K562 (cell line): ENCODE data around the gene QKI. TPM values are rescaled to one million over a fixed set of nuclear protein-coding genes. Genes with fewer than 3 reads are reported as not detected.

Experiments
- ATAC-seq: fragments of 200-7000 bp; cut with Tn5 transposase; 3 replicates; pipeline ENCODE4 v1.9.1; 2020; ENCODE audit warnings: moderate library complexity
- BruUV-seq: library from RNA; stranded (reverse); fragments of 400-500 nt; replicated peaks from 2 replicates; lab custom pipeline; 2021; lab: Mats Ljungman, UMichigan
- CTCF ChIA-PET: fragments of 300-600 bp; formaldehyde crosslinking; extraction: SDS; loops from one replicate; lab custom pipeline; 2021; ENCODE audit warnings: low intra/inter-chr PET ratio; lab: Yijun Ruan, JAX
- POLR2A ChIA-PET: fragments of 300-600, 350-650 bp; sonication (Branson Sonifier 250); formaldehyde crosslinking; extraction: SDS; loops from one replicate; lab custom pipeline; 2021; ENCODE audit warnings: antibody characterized with exemption, inconsistent platforms; lab: Yijun Ruan, JAX
- DNase-seq, 4 experiments: peaks; one replicate each; pipeline versions ENCODE4 v3.0.0 to v3.0.0-alpha.2; 2011 to 2018; ENCODE audit warnings: low spot score in 3 of 4, mixed read lengths in 3 of 4; ENCODE audit errors: extremely low read depth in 1 of 4
- FAIRE-seq: peaks from 2 replicates; lab custom pipeline; 2011; peaks lifted over from hg19 to GRCh38; lab: Jason Lieb, UNC
- H2AFZ ChIP-seq: 2 replicates; pipeline ENCODE4 v1.6.0; 2011; ENCODE audit warnings: low read depth, low read length, control low read depth, inconsistent platforms
- H3K27ac ChIP-seq: fragments of 200-600 bp; 3 replicates; pipeline ENCODE4 v1.8.0; 2011; ENCODE audit warnings: low read depth, mild to moderate bottlenecking, control low read depth, inconsistent platforms, low read length, moderate library complexity, mixed read lengths; ENCODE audit errors: extremely low read depth
- H3K27me3 ChIP-seq, 2 experiments: fragments of 300-600 bp in 1 of 2; 2 replicates in 1 of 2; 3 replicates in 1 of 2; pipeline versions ENCODE4 v1.6.0 to v1.8.0; 2011; ENCODE audit warnings: inconsistent platforms in 2 of 2, low read length in 2 of 2, mild to moderate bottlenecking in 1 of 2, mixed read lengths in 1 of 2, moderate library complexity in 1 of 2; ENCODE audit not compliant: control insufficient read depth in 2 of 2, insufficient read depth in 2 of 2
- H3K36me3 ChIP-seq: fragments of 300-600 bp; 3 replicates; pipeline ENCODE4 v1.8.0; 2011; ENCODE audit warnings: mild to moderate bottlenecking, low read length, inconsistent platforms; ENCODE audit not compliant: control insufficient read depth, insufficient read depth
- H3K4me1 ChIP-seq, 2 experiments: fragments of 200-600 bp in 1 of 2; replicated peaks in 1 of 2; 2 replicates in 1 of 2; 3 replicates in 1 of 2; pipeline versions ENCODE4 v1.5.1 to v1.8.0; 2011; ENCODE audit warnings: inconsistent platforms in 2 of 2, low read length in 2 of 2, mild to moderate bottlenecking in 1 of 2, mixed read lengths in 1 of 2, moderate library complexity in 1 of 2; ENCODE audit not compliant: control insufficient read depth in 2 of 2, insufficient read depth in 2 of 2
- H3K4me2 ChIP-seq: 2 replicates; pipeline ENCODE4 v1.6.1; 2011; ENCODE audit warnings: low read length, control low read depth, inconsistent platforms, mixed read lengths; ENCODE audit not compliant: insufficient read depth
- H3K4me3 ChIP-seq: fragments of 200-600 bp; sonication (generic), shearing (Covaris generic); 2 replicates; pipeline ENCODE4 v1.5.1; 2016; ENCODE audit warnings: control low read depth, inconsistent platforms
- H3K79me2 ChIP-seq: fragments of 200-600 bp; 3 replicates; pipeline ENCODE4 v1.8.0; 2011; ENCODE audit warnings: low read length, inconsistent platforms; ENCODE audit not compliant: control insufficient read depth, insufficient read depth
- H3K9ac ChIP-seq, 2 experiments: 2 replicates each; pipeline versions ENCODE4 v1.6.0 to v1.6.1; 2011; ENCODE audit warnings: low read depth in 2 of 2, low read length in 2 of 2, control low read depth in 1 of 2, inconsistent platforms in 1 of 2, mild to moderate bottlenecking in 1 of 2, mixed read lengths in 1 of 2; ENCODE audit not compliant: insufficient read depth in 1 of 2
- H3K9me1 ChIP-seq: one replicate; pipeline ENCODE4 v1.6.0; 2011; ENCODE audit warnings: inconsistent platforms, mild to moderate bottlenecking, low read length, moderate library complexity; ENCODE audit not compliant: control insufficient read depth, insufficient read depth
- H3K9me3 ChIP-seq: replicated peaks from 2 replicates; pipeline ENCODE4 v1.5.1; 2011; ENCODE audit warnings: low read depth, low read length, inconsistent platforms; ENCODE audit not compliant: control insufficient read depth, insufficient read depth
- H4K20me1 ChIP-seq: replicated peaks from 2 replicates; pipeline ENCODE4 v1.6.1; 2011; ENCODE audit warnings: low read length, inconsistent platforms, mixed read lengths; ENCODE audit not compliant: control insufficient read depth, insufficient read depth
- MAFK ChIP-seq: IDR thresholded peaks from 2 replicates; pipeline ENCODE4 v1.6.1; 2011; ENCODE audit warnings: low read length, improper control_type of control experiment
- NBN ChIP-seq: fragments of 450-650 bp; IDR thresholded peaks from 2 replicates; pipeline ENCODE4 v1.6.1; 2016; ENCODE audit warnings: low read depth, mild to moderate bottlenecking
- PYGO2 ChIP-seq: fragments of 450-650 bp; IDR thresholded peaks from 2 replicates; pipeline ENCODE4 v1.6.1; 2016; ENCODE audit warnings: mild to moderate bottlenecking, missing genetic modification characterization, moderate library complexity, missing compliant biosample characterization
- USF2 ChIP-seq: sonication (generic); formaldehyde crosslinking; IDR thresholded peaks from 2 replicates; pipeline ENCODE4 v1.5.0; 2020; ENCODE audit warnings: missing genetic modification reagents
- WGBS: fragments of 100-300 bp; shearing (Covaris generic); methylation state at CpG from one replicate; pipeline ENCODE4 v1.1.6; 2016; ENCODE audit warnings: low coverage, mixed read lengths; ENCODE audit not compliant: insufficient coverage; ENCODE audit errors: missing lambda C conversion rate; 5-methylcytosine and 5-hydroxymethylcytosine counted together
- in situ Hi-C: fragments of 300-500 bp; cut with MboI; formaldehyde crosslinking; loops from 4 replicates; pipeline ENCODE4 v1.15.0; 2018; ENCODE audit warnings: inconsistent platforms, mixed read lengths
- intact Hi-C: fragments of 100-400 bp; cut with micrococcal nuclease; formaldehyde crosslinking; loops from 2 replicates; pipeline ENCODE4 v1.14.2; 2022
- polyA plus RNA-seq, 8 experiments: library from polyadenylated mRNA; depleted of rRNA in 4 of 8; stranded (reverse) in 5 of 8; unstranded in 3 of 8; fragments of >200 nt; fragmentation: Nextera tagmentation in 2 of 8; fragmentation: Illumina TruSeq in 1 of 8; extraction: Ambion mirVana in 2 of 8; extraction: Trizol in 1 of 8; gene quantifications; 2 replicates each; pipeline versions ENCODE4 v1.2.1 to v1.2.3, GENCODE V29; 2011 to 2014; ENCODE audit warnings: inconsistent platforms in 1 of 8, missing spikeins in 1 of 8
- total RNA-seq, 7 experiments: library from RNA; depleted of rRNA in 6 of 7; stranded (reverse); fragments of >200 nt in 6 of 7; fragmentation: Illumina TruSeq in 2 of 7; extraction: Trizol in 2 of 7; gene quantifications; 2 replicates each; pipeline versions ENCODE4 v1.2.1 to v1.2.3, GENCODE V29; 2011 to 2021; ENCODE audit warnings: low replicate concordance in 1 of 7

Gene QKI
- total and polyA plus RNA-seq, 9 of the 15 experiments (the other 6 are each of a cell fraction or from before 2014, with no cell fraction given): 20.4 to 215 (median 123) TPM

- DNase-seq: no peak
- POLR2A ChIA-PET: interaction anchor here (1.1 kb wide), 1 partner anchor 59 kb away, joined by 3 read pairs; no protein-coding TSS in a partner anchor
Measured at GRCh38 chr6:163367497-163368183, 46.9 kb upstream of the QKI start.

GRCh38 chr6:163369141-163369540 lies 45.4 kb upstream of the QKI start:
- in situ Hi-C loops: no loop called here
- Histone ChIP-seq H2AFZ (no peak overlapping the region), H3K4me2 (no peak overlapping the region), H4K20me1 (no peaks in the 10 kb centered on the region), H3K27me3 (peaks cover 36 to 62% of the 10 kb centered on the region in 2 experiments), H3K4me1 (no peaks in the 10 kb centered on the region), H3K9me3 (no peaks in the 10 kb centered on the region), H3K4me3 (no peak overlapping the region), H3K36me3 (no peaks in the 10 kb centered on the region), H3K27ac (no peak overlapping the region), H3K79me2 (no peaks in the 10 kb centered on the region), H3K9ac (no peak overlapping the region), H3K9me1 (no peaks in the 10 kb centered on the region)
- intact Hi-C loops: no loop called here
- 0% methylated on average over 1 of the region's 1 CpG for WGBS
- FAIRE-seq: no peak
- ChIA-PET CTCF (no interaction called here), POLR2A (no interaction called here)
- DNase-seq: no peak
- BruUV-seq: no TSS peak
- no peak for ATAC-seq
- TF ChIP-seq NBN: no peak
- TF ChIP-seq MAFK: no peak
- TF ChIP-seq PYGO2 (tag): no peak

More at GRCh38 chr6:163367497-163368183, 46.9 kb upstream of the QKI start:
- Histone ChIP-seq H3K9me3 (no peaks in the 10 kb centered on the region), H3K27me3 (peaks cover 36 to 53% of the 10 kb centered on the region in 2 experiments), H3K4me2 (no peak overlapping the region), H3K27ac (no peak overlapping the region), H3K79me2 (no peaks in the 10 kb centered on the region), H4K20me1 (no peaks in the 10 kb centered on the region), H3K9ac (no peak overlapping the region), H3K9me1 (no peaks in the 10 kb centered on the region), H2AFZ (no peak overlapping the region), H3K4me3 (no peak overlapping the region), H3K4me1 (no peaks in the 10 kb centered on the region), H3K36me3 (no peaks in the 10 kb centered on the region)
- in situ Hi-C loops: no loop called here
- CTCF ChIA-PET: no interaction called here
- no TSS peak for BruUV-seq
- ATAC-seq (no peak), FAIRE-seq (no peak)
- no peak for TF ChIP-seq USF2 (CRISPR knock-in tag)
- WGBS: 0% methylated on average over 6 of the region's 6 CpGs
- intact Hi-C loops: no loop called here
